Measurements from ENCODE around the gene TRMO.
A peak's percentile ranks its signal among the peaks of the same experiment; 100 is the strongest.
"Not testable (repeated sequence)": the region's sequence is repeated elsewhere in the genome, so short reads cannot be mapped to it uniquely, and the experiment has no call there.

TRMO gene

DNA sequence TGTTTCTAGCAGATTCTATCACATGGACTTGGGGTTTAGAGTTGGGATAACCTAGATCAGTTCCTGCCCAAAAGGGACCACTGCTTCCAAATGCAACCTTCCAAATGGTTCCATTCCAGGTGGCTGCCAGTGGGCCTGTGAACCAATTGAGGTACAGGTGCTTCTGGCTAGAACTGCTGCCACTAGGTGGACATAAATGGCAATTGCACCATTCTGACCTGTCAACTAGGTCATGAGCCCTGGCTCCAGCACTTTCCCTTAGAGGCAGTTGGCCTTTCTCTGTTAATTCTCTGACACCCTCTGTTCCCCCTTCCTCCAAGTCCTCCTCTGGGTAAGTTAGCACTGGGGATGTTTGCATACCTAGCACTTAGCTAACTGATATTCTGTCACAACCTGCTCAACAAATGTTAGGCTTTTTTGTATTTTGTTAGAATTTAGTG, 32.3 kb upstream of the TRMO start:
- H3K27me3 Mint-ChIP-seq, result peaks cover 14% of the 10 kb centered on the region
- peaks cover 9% of the 10 kb centered on the region for H3K4me1 Mint-ChIP-seq
- DNase-seq, result peak; percentile 74
- H3K36me3 Mint-ChIP-seq, result no peaks in the 10 kb centered on the region
- H3K4me3 Mint-ChIP-seq, result no peak overlapping the region
- CTCF ChIA-PET, result interaction anchor here (0.6 to 5.3 kb wide), 9 partner anchors 9 to 281 kb away, joined by 3 to 56 read pairs (median 4); partner anchors contain the start of gene TRMO
- H3K27ac Mint-ChIP-seq, result no peak overlapping the region
- peaks cover 6% of the 10 kb centered on the region for H3K9me3 Mint-ChIP-seq

DNA sequence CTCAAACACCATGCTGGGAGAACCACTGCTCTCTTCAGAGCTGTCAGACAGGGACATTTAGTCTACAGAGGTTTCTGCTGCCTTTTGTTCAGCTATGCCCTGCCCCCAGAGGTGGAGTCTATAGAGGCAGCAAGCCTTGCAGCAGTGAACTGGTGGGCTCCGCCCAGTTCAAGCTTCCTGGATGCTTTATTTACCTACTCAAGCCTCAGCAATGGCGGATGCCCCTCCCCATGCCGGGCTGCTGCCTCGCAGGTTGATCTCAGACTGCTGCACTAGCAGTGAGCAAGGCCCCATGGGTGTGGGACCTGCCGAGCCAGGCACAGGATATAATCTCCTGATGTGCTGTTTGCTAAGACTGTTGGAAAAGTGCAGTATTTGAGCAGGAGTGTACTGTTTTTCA, 28.6 kb upstream of the TRMO start:
- H3K4me3 Mint-ChIP-seq, H3K36me3 Mint-ChIP-seq, H3K27ac Mint-ChIP-seq, H3K9me3 Mint-ChIP-seq, H3K4me1 Mint-ChIP-seq: not testable (repeated sequence)
- CTCF ChIA-PET, result interaction anchor here (1.2 to 2.1 kb wide), 2 partner anchors 27 to 32 kb away, joined by 5 read pairs; no protein-coding TSS in a partner anchor
- H3K27me3 Mint-ChIP-seq, result peaks cover 28% of the 10 kb centered on the region
- DNase-seq, result peak; percentile 41

- H3K36me3 Mint-ChIP-seq, H3K4me1 Mint-ChIP-seq, H3K9me3 Mint-ChIP-seq, DNase-seq, CTCF ChIA-PET, H3K4me3 Mint-ChIP-seq, H3K27ac Mint-ChIP-seq: not testable (repeated sequence)
- H3K27me3 Mint-ChIP-seq, result peaks cover 29% of the 10 kb centered on the region
Observed at GRCh38 chr9:97947094-97947493, 24.8 kb upstream of the TRMO start.

- H3K36me3 Mint-ChIP-seq, CTCF ChIA-PET, H3K27ac Mint-ChIP-seq, H3K9me3 Mint-ChIP-seq, H3K4me3 Mint-ChIP-seq, H3K4me1 Mint-ChIP-seq, DNase-seq: not testable (repeated sequence)
- peaks cover 20% of the 10 kb centered on the region for H3K27me3 Mint-ChIP-seq
Observed at GRCh38 chr9:97945470-97945869, 23.2 kb upstream of the TRMO start.

DNA sequence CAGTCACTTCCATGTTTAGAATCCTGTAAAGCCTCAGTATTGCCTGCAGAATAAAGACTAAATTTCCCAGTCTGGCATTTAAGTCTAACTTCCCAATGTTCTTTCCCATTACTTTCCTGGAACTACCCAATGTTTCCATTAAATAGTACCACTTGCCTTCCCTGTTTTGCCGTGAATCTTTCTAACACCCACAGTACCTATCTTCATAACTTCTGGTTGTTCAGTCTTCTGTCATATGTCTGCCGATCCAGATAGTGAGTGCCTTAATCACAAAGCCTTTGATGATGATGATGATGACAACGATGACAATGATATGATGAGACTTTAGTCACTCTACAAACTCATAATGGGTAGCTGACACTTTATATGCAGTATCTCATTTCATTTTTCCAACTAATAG, 22.3 kb upstream of the TRMO start:
- H3K4me1 Mint-ChIP-seq, result no peaks in the 10 kb centered on the region
- H3K27me3 Mint-ChIP-seq, result peaks cover 18% of the 10 kb centered on the region
- no peak for DNase-seq
- H3K27ac Mint-ChIP-seq, result no peak overlapping the region
- no peak overlapping the region for H3K4me3 Mint-ChIP-seq
- H3K36me3 Mint-ChIP-seq, result no peaks in the 10 kb centered on the region
- CTCF ChIA-PET, result no interaction called here
- H3K9me3 Mint-ChIP-seq, result peaks cover 1% of the 10 kb centered on the region

- peaks cover 1% of the 10 kb centered on the region for H3K9me3 Mint-ChIP-seq
- H3K4me1 Mint-ChIP-seq, result peaks cover 8% of the 10 kb centered on the region
- H3K27me3 Mint-ChIP-seq, result peaks cover 14% of the 10 kb centered on the region
- DNase-seq, result no peak
- CTCF ChIA-PET, result interaction anchor here (0.6 to 1.8 kb wide), 3 partner anchors 10 to 16 kb away, joined by 3 to 6 read pairs (median 3); no protein-coding TSS in a partner anchor
- no peaks in the 10 kb centered on the region for H3K36me3 Mint-ChIP-seq
- H3K4me3 Mint-ChIP-seq, result no peak overlapping the region
- H3K27ac Mint-ChIP-seq, result no peak overlapping the region
Observed at GRCh38 chr9:97943308-97943855, 21.1 kb upstream of the TRMO start.

- peaks cover 5% of the 10 kb centered on the region for H3K27me3 Mint-ChIP-seq
- peaks cover 1% of the 10 kb centered on the region for H3K9me3 Mint-ChIP-seq
- no peak for DNase-seq
- H3K4me1 Mint-ChIP-seq, result peaks cover 21% of the 10 kb centered on the region
- no peak overlapping the region for H3K27ac Mint-ChIP-seq
- H3K4me3 Mint-ChIP-seq, result no peak overlapping the region
- CTCF ChIA-PET, result interaction anchor here (1.8 kb wide), 1 partner anchor 12 kb away, joined by 6 read pairs; no protein-coding TSS in a partner anchor
- peaks cover 2% of the 10 kb centered on the region for H3K36me3 Mint-ChIP-seq
Observed at GRCh38 chr9:97941323-97941722, 19.0 kb upstream of the TRMO start.

DNA sequence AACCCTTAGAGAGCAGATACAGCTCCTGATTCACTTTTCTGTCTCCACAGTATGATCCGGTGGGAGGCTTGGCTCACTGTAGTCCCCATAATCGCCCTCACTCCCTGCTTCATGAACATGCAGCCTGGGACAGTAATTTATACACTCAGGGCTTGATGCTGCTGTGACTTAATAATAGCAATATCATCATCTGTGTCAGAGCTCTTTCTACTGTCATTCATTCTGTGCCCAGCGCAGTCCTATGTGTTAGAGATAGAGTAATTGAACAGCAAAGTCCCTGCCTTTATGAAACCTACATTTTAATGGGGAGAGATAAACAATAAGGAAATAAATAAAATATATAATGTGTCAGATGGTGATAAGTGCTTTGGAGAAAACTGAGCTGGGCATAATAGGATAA, 18.4 kb upstream of the TRMO start:
- H3K4me1 Mint-ChIP-seq, result peaks cover 26% of the 10 kb centered on the region
- no peak overlapping the region for H3K4me3 Mint-ChIP-seq
- peaks cover 5% of the 10 kb centered on the region for H3K27me3 Mint-ChIP-seq
- CTCF ChIA-PET, result no interaction called here
- no peak for DNase-seq
- H3K36me3 Mint-ChIP-seq, result peaks cover 2% of the 10 kb centered on the region
- H3K9me3 Mint-ChIP-seq, result peaks cover 1% of the 10 kb centered on the region
- H3K27ac Mint-ChIP-seq, result no peak overlapping the region

- DNase-seq, result no peak
- peaks cover 30% of the 10 kb centered on the region for H3K4me1 Mint-ChIP-seq
- H3K9me3 Mint-ChIP-seq, result no peaks in the 10 kb centered on the region
- CTCF ChIA-PET, result no interaction called here
- H3K27me3 Mint-ChIP-seq, result peaks cover 5% of the 10 kb centered on the region
- H3K4me3 Mint-ChIP-seq, result no peak overlapping the region
- H3K36me3 Mint-ChIP-seq, result peaks cover 2% of the 10 kb centered on the region
- no peak overlapping the region for H3K27ac Mint-ChIP-seq
Observed at GRCh38 chr9:97940233-97940632, 17.9 kb upstream of the TRMO start.

GRCh38 chr9:97938081-97938644, 15.9 kb upstream of the TRMO start, which contains the start of gene HEMGN:
HEMGN (minus strand) TSS chr9:97938172; CDS start chr9:97938136, 36 bp downstream.
- Mint-ChIP-seq H3K4me3 (peak within 1 kb of the TSS; percentile 8), H3K27ac (peak within 1 kb of the TSS; percentile 87), H3K27me3 (peaks cover 5% of the 10 kb centered on the region), H3K4me1 (peaks cover 39% of the 10 kb centered on the region), H3K9me3 (no peaks in the 10 kb centered on the region), H3K36me3 (peaks cover 2% of the 10 kb centered on the region)
- DNase-seq, result peak; percentile 57
- CTCF ChIA-PET, result interaction anchor here (0.9 to 1.9 kb wide), 3 partner anchors 14 to 107 kb away, joined by 3 to 5 read pairs (median 4); partner anchors contain the start of gene TRMO

DNA sequence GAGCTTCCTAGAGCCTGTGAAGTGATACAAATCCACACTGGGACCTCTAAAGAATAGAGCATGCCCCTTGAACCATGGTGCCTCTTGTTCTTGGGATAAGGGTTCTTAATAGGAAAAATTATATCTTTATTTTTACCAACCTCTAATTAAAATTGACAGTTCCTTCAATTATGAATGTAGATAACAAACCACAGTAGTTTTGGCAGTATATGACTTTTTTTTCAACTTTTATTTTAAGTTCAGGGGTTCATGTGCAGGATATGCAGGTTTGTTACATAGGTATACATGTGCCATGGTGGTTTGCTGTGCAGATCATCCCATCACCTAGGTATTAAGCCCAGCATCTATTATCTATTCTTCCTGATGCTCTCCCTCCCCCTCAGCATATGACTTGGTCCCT, 14.7 kb upstream of the TRMO start:
- H3K4me1 Mint-ChIP-seq, result peaks cover 47% of the 10 kb centered on the region
- no peak overlapping the region for H3K27ac Mint-ChIP-seq
- CTCF ChIA-PET, result no interaction called here
- H3K9me3 Mint-ChIP-seq, result no peaks in the 10 kb centered on the region
- no peak for DNase-seq
- H3K27me3 Mint-ChIP-seq, result no peaks in the 10 kb centered on the region
- peaks cover 2% of the 10 kb centered on the region for H3K36me3 Mint-ChIP-seq
- H3K4me3 Mint-ChIP-seq, result no peak overlapping the region

DNA sequence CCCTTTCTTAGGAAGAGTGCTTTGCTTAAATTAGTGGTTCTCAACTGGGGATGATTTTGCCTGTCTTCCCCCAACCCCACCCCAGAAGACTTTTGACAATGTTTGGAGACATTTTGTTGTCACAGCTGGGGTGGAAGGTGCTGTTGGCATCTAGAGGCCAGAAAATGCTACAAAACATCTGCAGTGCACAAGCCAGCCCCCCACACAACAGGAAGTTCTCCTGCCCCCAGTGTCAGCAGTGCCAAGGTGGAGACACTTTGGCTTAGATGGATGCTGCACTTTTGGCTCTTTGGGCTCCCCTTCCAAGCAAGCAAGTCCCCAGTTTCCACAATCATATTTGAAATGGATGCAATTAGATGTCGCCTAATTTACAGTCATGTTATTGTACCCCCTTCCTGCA, 13.0 kb upstream of the TRMO start:
- Mint-ChIP-seq H3K4me1 (peaks cover 64% of the 10 kb centered on the region), H3K27ac (no peak overlapping the region), H3K27me3 (no peaks in the 10 kb centered on the region), H3K36me3 (peaks cover 7% of the 10 kb centered on the region), H3K9me3 (no peaks in the 10 kb centered on the region), H3K4me3 (no peak overlapping the region)
- DNase-seq, result no peak
- CTCF ChIA-PET, result interaction anchor here (1.4 to 2.3 kb wide), 2 partner anchors 12 to 19 kb away, joined by 6 to 9 read pairs; no protein-coding TSS in a partner anchor

- no peaks in the 10 kb centered on the region for H3K27me3 Mint-ChIP-seq
- peaks cover 13% of the 10 kb centered on the region for H3K36me3 Mint-ChIP-seq
- peaks cover 72% of the 10 kb centered on the region for H3K4me1 Mint-ChIP-seq
- H3K9me3 Mint-ChIP-seq, result no peaks in the 10 kb centered on the region
- no peak for DNase-seq
- CTCF ChIA-PET, result interaction anchor here (2.3 kb wide), 1 partner anchor 20 kb away, joined by 9 read pairs; no protein-coding TSS in a partner anchor
- H3K27ac Mint-ChIP-seq, result no peak overlapping the region
- H3K4me3 Mint-ChIP-seq, result no peak overlapping the region
Observed at GRCh38 chr9:97934321-97935115, 12.2 kb upstream of the TRMO start.

GRCh38 chr9:97933297-97933998, 11.1 kb upstream of the TRMO start:
- no peak overlapping the region for H3K4me3 Mint-ChIP-seq
- H3K27me3 Mint-ChIP-seq, result no peaks in the 10 kb centered on the region
- no peak overlapping the region for H3K27ac Mint-ChIP-seq
- peaks cover 13% of the 10 kb centered on the region for H3K36me3 Mint-ChIP-seq
- DNase-seq, result no peak
- CTCF ChIA-PET, result no interaction called here
- no peaks in the 10 kb centered on the region for H3K9me3 Mint-ChIP-seq
- peaks cover 73% of the 10 kb centered on the region for H3K4me1 Mint-ChIP-seq

Measured in activated naive CD4-positive, alpha-beta T cell treated with anti-CD3 and anti-CD28 coated beads, Interleukin-2, amount 10 ng/mL, durations not matched to agents 7 days and 5 days (primary cell).